ENCODE data around the gene NEMP2. TPM values are rescaled to one million over a fixed set of nuclear protein-coding genes. Genes with fewer than 3 reads are reported as not detected.

NEMP2 gene
- total RNA-seq, 1 experiment from 2014 or later = 46.0 TPM

- DNase-seq (ENCODE audit: unreplicated experiment) = no peak
- intact Hi-C loops (cut with micrococcal nuclease) = loop anchor here (10.0 kb wide), 1 partner anchor 95 kb away; no protein-coding TSS in a partner anchor
- H3K9me3 Mint-ChIP-seq (ENCODE audit: unreplicated experiment) = no peaks in the 10 kb centered on the region
- TF ChIP-seq CTCF (IDR thresholded peaks at IDR 0.05; ENCODE audit: unreplicated experiment) = no peak
- peaks cover 50% of the 10 kb centered on the region for H3K36me3 Mint-ChIP-seq (ENCODE audit: insufficient read depth, unreplicated experiment)
- CTCF ChIA-PET = no interaction called here
- no peaks in the 10 kb centered on the region for H3K27me3 Mint-ChIP-seq (ENCODE audit: insufficient read depth, unreplicated experiment)
- no TSS peak for BruUV-seq (replicated peaks)
- H3K4me1 Mint-ChIP-seq (ENCODE audit: insufficient read depth, unreplicated experiment) = peaks cover 5% of the 10 kb centered on the region
- H3K27ac Mint-ChIP-seq (ENCODE audit: low read depth, unreplicated experiment) = no peak overlapping the region
- no peak overlapping the region for H3K4me3 Mint-ChIP-seq (ENCODE audit: unreplicated experiment)
- POLR2A ChIA-PET = interaction anchor here (0.5 to 1.7 kb wide), 3 partner anchors 11 to 42 kb away, joined by 3 to 7 read pairs (median 5); no protein-coding TSS in a partner anchor
These were observed 45.0 kb downstream of the NEMP2 start for GRCh38 chr2:190489475-190489874.

- no peak overlapping the region for H3K4me3 Mint-ChIP-seq (ENCODE audit: unreplicated experiment)
- no peaks in the 10 kb centered on the region for H3K27me3 Mint-ChIP-seq (ENCODE audit: insufficient read depth, unreplicated experiment)
- peaks cover 50% of the 10 kb centered on the region for H3K36me3 Mint-ChIP-seq (ENCODE audit: insufficient read depth, unreplicated experiment)
- TF ChIP-seq CTCF (IDR thresholded peaks at IDR 0.05; ENCODE audit: unreplicated experiment) = no peak
- no TSS peak for BruUV-seq (replicated peaks)
- DNase-seq (ENCODE audit: unreplicated experiment) = no peak
- no peak overlapping the region for H3K27ac Mint-ChIP-seq (ENCODE audit: low read depth, unreplicated experiment)
- ChIA-PET CTCF (interaction anchor here (0.6 to 0.7 kb wide), 2 partner anchors 630 to 672 kb away, joined by 4 read pairs; no protein-coding TSS in a partner anchor), POLR2A (interaction anchor here (1.4 to 1.7 kb wide), 2 partner anchors 12 to 14 kb away, joined by 5 to 7 read pairs; no protein-coding TSS in a partner anchor)
- H3K9me3 Mint-ChIP-seq (ENCODE audit: unreplicated experiment) = no peaks in the 10 kb centered on the region
- intact Hi-C loops (cut with micrococcal nuclease) = loop anchor here (10.0 kb wide), 1 partner anchor 94 kb away; no protein-coding TSS in a partner anchor
- H3K4me1 Mint-ChIP-seq (ENCODE audit: insufficient read depth, unreplicated experiment) = peaks cover 5% of the 10 kb centered on the region
These were observed 45.8 kb downstream of the NEMP2 start for GRCh38 chr2:190488516-190489233.

GRCh38 chr2:190486037-190486623 is 48.4 kb downstream of the NEMP2 start:
- intact Hi-C loops (cut with micrococcal nuclease) = loop anchor here (10.0 kb wide), 1 partner anchor 91 kb away; no protein-coding TSS in a partner anchor
- TF ChIP-seq CTCF (IDR thresholded peaks at IDR 0.05; ENCODE audit: unreplicated experiment) = no peak
- peak; percentile 27 for DNase-seq (ENCODE audit: unreplicated experiment)
- no peaks in the 10 kb centered on the region for H3K27me3 Mint-ChIP-seq (ENCODE audit: insufficient read depth, unreplicated experiment)
- ChIA-PET POLR2A (interaction anchor here (0.7 to 1.3 kb wide), 3 partner anchors 15 to 151 kb away, joined by 3 read pairs; no protein-coding TSS in a partner anchor), CTCF (interaction anchor here (0.6 kb wide), 2 partner anchors 37 to 477 kb away, joined by 3 read pairs; no protein-coding TSS in a partner anchor)
- H3K4me1 Mint-ChIP-seq (ENCODE audit: insufficient read depth, unreplicated experiment) = peaks cover 5% of the 10 kb centered on the region
- H3K36me3 Mint-ChIP-seq (ENCODE audit: insufficient read depth, unreplicated experiment) = peaks cover 45% of the 10 kb centered on the region
- no TSS peak for BruUV-seq (replicated peaks)
- H3K27ac Mint-ChIP-seq (ENCODE audit: low read depth, unreplicated experiment) = peak overlapping the region; percentile 69
- H3K4me3 Mint-ChIP-seq (ENCODE audit: unreplicated experiment) = no peak overlapping the region
- H3K9me3 Mint-ChIP-seq (ENCODE audit: unreplicated experiment) = no peaks in the 10 kb centered on the region

GRCh38 chr2:190482451-190482850 is 52.1 kb downstream of the NEMP2 start:
- Mint-ChIP-seq H3K4me1 (ENCODE audit: insufficient read depth, unreplicated experiment) (peaks cover 5% of the 10 kb centered on the region), H3K4me3 (ENCODE audit: unreplicated experiment) (no peak overlapping the region), H3K27ac (ENCODE audit: low read depth, unreplicated experiment) (no peak overlapping the region), H3K27me3 (ENCODE audit: insufficient read depth, unreplicated experiment) (no peaks in the 10 kb centered on the region), H3K36me3 (ENCODE audit: insufficient read depth, unreplicated experiment) (peaks cover 22% of the 10 kb centered on the region), H3K9me3 (ENCODE audit: unreplicated experiment) (no peaks in the 10 kb centered on the region)
- intact Hi-C loops (cut with micrococcal nuclease) = loop anchor here (10.0 kb wide), 1 partner anchor 88 kb away; no protein-coding TSS in a partner anchor
- no peak for DNase-seq (ENCODE audit: unreplicated experiment)
- no peak for TF ChIP-seq CTCF (IDR thresholded peaks at IDR 0.05; ENCODE audit: unreplicated experiment)
- POLR2A ChIA-PET = interaction anchor here (0.6 to 1.1 kb wide), 3 partner anchors 12 to 137 kb away, joined by 3 to 4 read pairs (median 3); no protein-coding TSS in a partner anchor
- CTCF ChIA-PET = interaction anchor here (0.6 to 0.9 kb wide), 2 partner anchors 100 to 123 kb away, joined by 3 to 4 read pairs; no protein-coding TSS in a partner anchor
- BruUV-seq (replicated peaks) = no TSS peak
